ENCODE data around the gene CCDC24. TPM values are rescaled to one million over a fixed set of nuclear protein-coding genes. Genes with fewer than 3 reads are reported as not detected.

Gene CCDC24
- total and polyA plus RNA-seq, 9 of the 15 experiments (the other 6 are each of a cell fraction or from before 2014, with no cell fraction given): 0.31 to 4.5 (median 1.5) TPM

DNA sequence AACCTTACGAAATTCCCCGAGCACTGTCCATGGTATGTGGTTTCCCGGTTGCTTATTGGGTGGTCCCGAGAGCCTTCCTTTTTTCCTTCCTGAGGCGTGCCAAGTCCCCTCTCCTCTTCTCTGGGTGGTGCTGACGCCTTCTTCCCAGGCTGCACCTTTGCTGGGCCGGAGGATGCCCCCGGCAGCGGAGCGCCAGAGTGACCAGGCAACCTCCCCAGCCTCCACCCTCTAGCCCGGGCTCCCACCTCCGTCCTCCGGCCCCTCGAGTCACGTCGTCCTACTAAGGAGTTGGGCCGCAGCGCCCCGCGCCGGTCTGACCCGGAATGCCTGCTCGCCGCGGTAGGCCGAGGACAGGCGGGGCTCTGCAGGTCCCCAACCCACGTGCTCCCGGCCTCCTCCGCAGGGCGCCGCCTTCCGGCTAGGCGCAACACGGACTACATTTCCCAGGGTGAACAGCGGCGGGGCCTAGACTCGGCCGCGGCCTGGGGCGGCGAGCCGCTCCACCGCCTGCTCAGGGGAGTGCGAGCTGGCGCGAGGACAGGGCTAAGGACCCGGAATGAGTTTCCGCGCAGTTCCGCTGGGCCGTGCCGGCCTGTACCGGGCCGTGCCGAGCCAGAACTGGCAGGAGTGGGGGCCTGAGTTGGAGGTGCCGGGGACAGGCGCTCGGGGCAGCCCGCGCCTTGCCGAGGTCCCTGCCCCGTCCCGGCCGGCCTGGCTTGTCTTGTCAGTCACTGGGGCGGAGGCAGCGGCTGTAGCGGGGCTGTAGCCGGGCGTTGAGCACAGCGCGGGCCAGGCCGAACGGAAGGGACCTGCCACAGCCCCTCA is 45.0 kb upstream of the CCDC24 start, which contains the start of gene IPO13 (continued):
- TF ChIP-seq MLLT1 (IDR thresholded peaks at IDR 0.05): peak in 1 of 2 experiments; percentile 54; a peak in 1 of 4 replicates
- TF ChIP-seq MCM2 (IDR thresholded peaks at IDR 0.05; ENCODE audit: low read depth): no peak
- peak; percentile 90; the same call in 1 of the 2 replicates for TF ChIP-seq MTA3 (IDR thresholded peaks at IDR 0.05; ENCODE audit: borderline replicate concordance)
- peak; percentile 96 for TF ChIP-seq LCOR (CRISPR knock-in tag; IDR thresholded peaks at IDR 0.05)
- TF ChIP-seq, protein P1, sequence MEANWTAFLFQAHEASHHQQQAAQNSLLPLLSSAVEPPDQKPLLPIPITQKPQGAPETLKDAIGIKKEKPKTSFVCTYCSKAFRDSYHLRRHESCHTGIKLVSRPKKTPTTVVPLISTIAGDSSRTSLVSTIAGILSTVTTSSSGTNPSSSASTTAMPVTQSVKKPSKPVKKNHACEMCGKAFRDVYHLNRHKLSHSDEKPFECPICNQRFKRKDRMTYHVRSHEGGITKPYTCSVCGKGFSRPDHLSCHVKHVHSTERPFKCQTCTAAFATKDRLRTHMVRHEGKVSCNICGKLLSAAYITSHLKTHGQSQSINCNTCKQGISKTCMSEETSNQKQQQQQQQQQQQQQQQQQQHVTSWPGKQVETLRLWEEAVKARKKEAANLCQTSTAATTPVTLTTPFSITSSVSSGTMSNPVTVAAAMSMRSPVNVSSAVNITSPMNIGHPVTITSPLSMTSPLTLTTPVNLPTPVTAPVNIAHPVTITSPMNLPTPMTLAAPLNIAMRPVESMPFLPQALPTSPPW (CRISPR knock-in tag; IDR thresholded peaks at IDR 0.05): peak; percentile 93
- TF ChIP-seq CC2D1A (IDR thresholded peaks at IDR 0.05): peak; percentile 33; the same call in 1 of the 2 replicates
- peak; percentile 57 for TF ChIP-seq PML (IDR thresholded peaks at IDR 0.05; ENCODE audit: low read length)
- peak; percentile 90 for TF ChIP-seq CHD4 (IDR thresholded peaks at IDR 0.05; ENCODE audit: insufficient read depth, insufficient replicate concordance, low read depth, low read length, poor library complexity, severe bottlenecking)
- 0 out of 2 replicates have a peak, but pooled peaks have one; percentile 17 for TF ChIP-seq HNRNPL (IDR thresholded peaks at IDR 0.05; ENCODE audit: low read depth, low read length)
- TF ChIP-seq CBX5 (IDR thresholded peaks at IDR 0.05; ENCODE audit: borderline replicate concordance, low read depth): no peak
- TF ChIP-seq TEAD2 (tag; IDR thresholded peaks at IDR 0.05): peak; percentile 66
- TF ChIP-seq ZBTB12 (CRISPR knock-in tag; IDR thresholded peaks at IDR 0.05): peak; percentile 11; the same call in 1 of the 2 replicates
- no peak for TF ChIP-seq ZKSCAN8 (CRISPR knock-in tag; IDR thresholded peaks at IDR 0.05)
- TF ChIP-seq ZFP1 (CRISPR knock-in tag; IDR thresholded peaks at IDR 0.05): no peak
- TF ChIP-seq, protein P2, sequence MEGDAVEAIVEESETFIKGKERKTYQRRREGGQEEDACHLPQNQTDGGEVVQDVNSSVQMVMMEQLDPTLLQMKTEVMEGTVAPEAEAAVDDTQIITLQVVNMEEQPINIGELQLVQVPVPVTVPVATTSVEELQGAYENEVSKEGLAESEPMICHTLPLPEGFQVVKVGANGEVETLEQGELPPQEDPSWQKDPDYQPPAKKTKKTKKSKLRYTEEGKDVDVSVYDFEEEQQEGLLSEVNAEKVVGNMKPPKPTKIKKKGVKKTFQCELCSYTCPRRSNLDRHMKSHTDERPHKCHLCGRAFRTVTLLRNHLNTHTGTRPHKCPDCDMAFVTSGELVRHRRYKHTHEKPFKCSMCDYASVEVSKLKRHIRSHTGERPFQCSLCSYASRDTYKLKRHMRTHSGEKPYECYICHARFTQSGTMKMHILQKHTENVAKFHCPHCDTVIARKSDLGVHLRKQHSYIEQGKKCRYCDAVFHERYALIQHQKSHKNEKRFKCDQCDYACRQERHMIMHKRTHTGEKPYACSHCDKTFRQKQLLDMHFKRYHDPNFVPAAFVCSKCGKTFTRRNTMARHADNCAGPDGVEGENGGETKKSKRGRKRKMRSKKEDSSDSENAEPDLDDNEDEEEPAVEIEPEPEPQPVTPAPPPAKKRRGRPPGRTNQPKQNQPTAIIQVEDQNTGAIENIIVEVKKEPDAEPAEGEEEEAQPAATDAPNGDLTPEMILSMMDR (IDR thresholded peaks at IDR 0.05 in 2 of 3, conservative IDR thresholded peaks at IDR 0.05 in 1 of 3; ENCODE audit: insufficient read depth in 2 of 3, low read depth in 1 of 3, low read length in 3 of 3): peak; percentile 91 to 96 (median 95)
- peak; percentile 79; the same call in 1 of the 2 replicates for TF ChIP-seq ZNF766 (CRISPR knock-in tag; conservative IDR thresholded peaks at IDR 0.05)
- TF ChIP-seq MYBL2 (IDR thresholded peaks at IDR 0.05; ENCODE audit: low read depth): no peak
- no peak for TF ChIP-seq MYBL2 (CRISPR knock-in tag; IDR thresholded peaks at IDR 0.05; ENCODE audit: borderline replicate concordance)
- peak; percentile 80 for TF ChIP-seq NR2C2 (CRISPR knock-in tag; IDR thresholded peaks at IDR 0.05)
- TF ChIP-seq NR2C2 (tag; IDR thresholded peaks at IDR 0.05): peak; percentile 93
- TF ChIP-seq TCF7L2 (IDR thresholded peaks at IDR 0.05; ENCODE audit: low read depth, low read length): no peak
- TF ChIP-seq BCOR (IDR thresholded peaks at IDR 0.05): no peak; the same call in 1 of the 2 replicates
- peak; percentile 82 for TF ChIP-seq ESRRA (IDR thresholded peaks at IDR 0.05; ENCODE audit: borderline replicate concordance, low read depth)
